Astrocyte of the hippocampus (primary cell): ENCODE results near the gene PRKCA.
A peak's percentile ranks its signal among the peaks of the same experiment; 100 is the strongest.

ENCODE experiments used
- DNase-seq: peaks from one replicate; pipeline ENCODE4 v3.0.0; 2011; ENCODE audit warnings: low read depth, low spot score

Gene PRKCA

DNA sequence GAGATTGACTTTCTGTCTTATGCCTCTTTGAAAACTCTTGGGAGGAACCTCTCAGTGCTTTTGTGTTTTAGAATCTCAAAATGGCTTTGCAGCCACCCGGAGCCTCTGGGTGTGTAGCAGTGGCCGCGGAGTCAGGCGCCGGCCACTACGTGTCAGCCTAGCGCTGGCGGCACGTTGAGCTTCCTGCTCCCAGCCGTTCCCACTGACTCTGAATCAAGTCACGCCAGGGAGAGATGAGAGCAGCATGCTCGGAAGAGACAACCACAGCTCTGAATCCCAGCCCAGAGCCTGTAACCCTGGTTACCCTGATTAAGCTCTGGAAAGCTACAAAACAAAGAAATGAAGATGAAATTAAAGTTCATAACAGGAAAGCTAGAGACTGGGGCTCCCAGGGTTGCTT lies 435.1 kb downstream of the PRKCA start:
- peak; percentile 69 for DNase-seq

DNA sequence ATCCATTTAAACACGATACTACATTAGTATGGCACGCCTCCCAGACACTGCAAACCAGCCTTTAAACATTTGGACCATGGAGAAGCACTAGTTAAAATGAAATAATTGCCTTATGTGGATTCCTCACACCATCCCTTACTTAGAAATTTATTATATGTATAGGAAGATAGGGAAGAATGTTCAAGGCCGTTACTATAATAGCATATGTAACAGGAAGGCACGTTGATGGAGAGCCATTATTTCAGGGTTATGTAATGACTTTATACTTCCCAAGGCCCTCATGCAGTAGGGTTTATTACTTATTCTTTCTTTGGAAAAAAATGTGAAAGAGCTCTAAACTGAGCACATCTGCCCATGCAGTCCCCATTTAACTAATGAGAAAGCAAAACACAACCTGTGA lies 435.9 kb downstream of the PRKCA start:
- DNase-seq, result no peak

DNA sequence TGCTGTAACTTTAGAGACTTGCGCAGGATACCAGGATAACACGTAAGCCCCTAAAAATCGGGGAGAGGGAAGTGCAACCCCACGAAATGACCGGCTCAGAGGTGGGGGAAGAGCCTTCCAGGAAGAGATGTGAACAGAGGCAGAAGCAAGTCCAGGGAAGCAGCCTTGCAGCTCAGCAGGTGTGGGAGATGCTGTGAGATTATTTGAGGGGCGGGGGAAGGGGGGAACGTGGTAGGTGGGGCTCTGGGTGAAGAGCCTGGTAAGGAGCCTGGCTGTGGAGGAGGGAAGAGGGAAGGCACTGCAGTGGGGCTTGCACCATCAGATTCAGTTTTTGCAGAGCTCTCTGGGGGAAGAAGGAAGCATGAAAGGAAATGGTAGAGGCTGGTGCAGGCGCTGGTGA lies 437.1 kb downstream of the PRKCA start:
- DNase-seq, result no peak

DNA sequence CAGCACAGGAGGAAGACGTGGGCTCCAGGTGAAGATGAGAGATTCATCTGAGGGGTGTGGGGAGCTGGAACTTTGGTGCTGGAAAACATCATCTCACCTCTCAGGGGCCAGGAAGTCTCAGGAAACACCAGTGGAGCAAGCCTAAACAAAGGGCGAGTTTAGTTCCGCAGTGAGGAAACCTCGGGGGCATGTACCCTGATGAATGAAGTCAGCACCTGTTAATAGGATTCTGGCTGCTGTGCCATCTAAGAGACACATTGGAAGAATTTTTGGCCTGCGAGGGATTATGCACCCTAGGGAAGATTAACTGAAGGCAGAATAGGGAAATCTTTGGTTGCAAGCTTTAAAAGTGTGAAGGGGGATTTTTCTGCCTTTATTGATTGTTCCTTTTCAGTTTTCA lies 437.8 kb downstream of the PRKCA start:
- no peak for DNase-seq

DNA sequence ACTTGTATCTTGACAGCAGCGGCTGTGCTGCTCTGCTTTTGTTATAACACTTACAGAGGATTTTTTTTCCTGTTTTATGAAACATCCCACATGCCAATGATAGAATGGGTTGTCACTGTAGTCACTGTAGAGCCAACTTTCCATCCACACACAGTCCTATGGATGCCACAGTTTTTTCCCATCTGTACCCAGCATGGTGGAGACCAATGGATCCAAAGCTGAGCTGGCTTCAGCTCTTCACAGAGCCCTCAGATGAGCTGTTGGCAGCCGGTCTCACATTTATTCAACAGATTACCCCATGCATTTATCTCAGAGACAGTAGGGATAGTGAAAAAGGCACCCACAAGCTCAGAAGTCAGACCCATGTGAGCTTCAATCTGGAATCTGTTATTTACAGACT lies 441.1 kb downstream of the PRKCA start:
- no peak for DNase-seq

DNA sequence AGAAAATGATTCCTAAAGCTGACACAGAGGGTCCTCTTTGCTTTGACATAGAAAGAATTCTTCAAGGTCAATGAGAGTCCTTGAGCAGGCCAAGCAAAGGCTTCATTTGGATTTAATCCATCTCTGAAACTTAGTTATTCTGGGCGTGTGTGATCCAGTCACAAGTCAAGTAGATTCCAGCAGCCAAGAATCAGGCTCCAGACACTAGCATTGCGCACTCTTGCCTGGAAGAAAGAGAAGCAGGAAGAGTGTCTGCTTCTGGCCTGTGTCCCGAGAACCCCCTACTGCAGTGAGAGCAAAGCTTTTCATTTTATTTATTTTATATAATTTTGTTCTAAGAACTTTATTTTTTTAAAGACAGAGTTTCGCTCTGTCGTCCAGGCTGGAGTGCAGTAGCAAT lies 444.3 kb downstream of the PRKCA start:
- DNase-seq, result no peak

DNA sequence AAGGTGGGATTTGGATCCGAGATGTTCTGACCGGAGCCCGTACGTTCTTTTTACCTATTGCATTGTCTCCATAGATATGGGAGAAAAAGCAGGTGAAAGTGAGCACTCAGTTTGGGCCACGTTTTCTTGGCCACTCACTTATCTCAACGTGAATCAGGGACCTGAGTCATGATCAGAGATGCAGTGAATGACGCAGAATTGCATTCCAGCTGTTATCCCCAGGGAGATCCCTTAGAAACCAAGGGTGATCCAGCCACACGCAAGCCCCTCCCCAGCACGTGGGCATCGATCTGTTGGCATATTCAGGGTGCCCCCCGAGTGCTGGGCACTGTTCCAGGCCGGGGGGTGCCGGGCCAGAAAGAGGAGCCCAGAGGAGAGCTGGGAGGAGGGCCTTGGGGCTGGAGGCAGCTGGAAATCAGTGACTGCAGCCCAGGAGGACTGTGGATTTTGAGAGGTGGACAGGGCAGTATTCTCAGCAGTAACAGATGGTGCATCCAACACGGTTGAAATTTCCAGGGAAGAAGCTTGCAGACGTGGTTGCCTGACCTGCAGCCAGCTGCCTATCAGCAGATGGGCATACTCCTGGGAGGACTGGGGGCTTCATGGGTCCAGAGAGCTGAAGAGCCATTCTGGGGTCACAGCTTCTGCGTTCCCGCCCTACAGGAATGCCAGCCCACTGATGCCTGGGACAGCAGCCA lies 445.3 kb downstream of the PRKCA start:
- DNase-seq, result peak; percentile 74

DNA sequence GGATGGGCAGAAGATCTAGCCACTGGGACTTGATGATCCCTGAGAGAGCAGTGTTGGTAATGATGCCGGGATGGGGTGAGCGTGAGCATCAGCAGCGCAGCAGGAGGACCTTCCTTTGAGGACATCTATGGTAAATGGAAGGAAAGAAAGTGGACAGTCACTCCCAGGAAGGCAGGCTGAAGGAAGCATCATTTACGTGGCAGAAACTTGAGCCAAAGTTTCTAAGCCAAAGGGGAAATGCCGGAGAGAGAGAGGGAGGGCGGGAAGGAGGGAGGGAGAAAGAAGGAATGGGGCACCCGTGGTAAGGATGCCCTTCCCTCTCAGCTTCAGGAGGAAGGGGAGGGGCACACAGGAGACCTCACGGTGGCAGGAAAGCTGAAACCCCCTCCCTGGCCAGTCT lies 446.2 kb downstream of the PRKCA start:
- DNase-seq, result no peak

DNA sequence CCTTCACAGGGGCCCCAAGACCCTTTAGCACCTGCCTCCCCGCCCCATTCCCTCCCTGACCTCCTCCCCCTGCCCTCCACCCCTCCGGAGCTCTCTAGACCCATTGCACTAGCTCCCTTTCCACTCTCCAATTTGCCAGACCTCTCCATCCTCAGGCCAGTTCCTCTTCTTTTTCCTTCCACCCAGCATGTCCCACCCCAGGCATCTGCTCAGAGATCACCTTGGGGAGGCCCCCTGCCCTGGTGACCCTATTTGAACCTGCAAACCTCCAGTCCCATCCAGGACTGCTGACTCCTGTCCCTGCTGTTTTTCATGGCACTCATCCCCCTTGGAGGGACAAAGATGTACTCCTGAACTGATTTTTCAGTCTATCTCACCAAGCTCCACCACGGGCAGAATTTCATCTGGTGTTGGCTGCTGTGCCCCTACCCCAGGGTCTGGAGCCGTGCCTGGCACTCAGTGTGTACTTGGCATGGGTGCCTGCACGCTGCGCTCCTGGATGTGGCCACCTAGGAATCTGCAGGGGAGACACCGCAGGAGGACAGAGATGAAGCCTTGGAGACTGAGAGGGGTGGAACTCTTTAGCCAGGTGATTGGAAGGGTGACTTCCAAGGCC lies 446.9 kb downstream of the PRKCA start:
- no peak for DNase-seq

DNA sequence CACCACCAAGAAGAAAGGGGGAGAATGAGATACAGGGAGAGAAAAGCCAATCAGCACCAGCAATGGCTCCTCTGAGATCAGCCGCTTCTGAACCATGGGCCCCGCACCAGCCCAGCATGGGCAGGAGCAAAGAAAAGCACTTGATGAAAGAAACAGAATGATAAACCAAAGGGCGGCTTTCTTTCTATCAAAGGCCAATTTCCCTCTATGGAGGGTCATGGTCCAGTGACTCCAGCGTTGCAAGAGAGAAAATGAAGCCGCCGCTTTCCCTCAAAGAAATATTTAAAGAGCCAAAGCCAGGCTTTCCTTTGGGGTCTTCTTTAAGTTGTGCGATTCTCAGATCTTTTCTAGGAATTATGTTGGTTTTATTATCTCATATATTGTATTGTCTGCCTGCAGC lies 447.7 kb downstream of the PRKCA start:
- DNase-seq, result no peak

DNA sequence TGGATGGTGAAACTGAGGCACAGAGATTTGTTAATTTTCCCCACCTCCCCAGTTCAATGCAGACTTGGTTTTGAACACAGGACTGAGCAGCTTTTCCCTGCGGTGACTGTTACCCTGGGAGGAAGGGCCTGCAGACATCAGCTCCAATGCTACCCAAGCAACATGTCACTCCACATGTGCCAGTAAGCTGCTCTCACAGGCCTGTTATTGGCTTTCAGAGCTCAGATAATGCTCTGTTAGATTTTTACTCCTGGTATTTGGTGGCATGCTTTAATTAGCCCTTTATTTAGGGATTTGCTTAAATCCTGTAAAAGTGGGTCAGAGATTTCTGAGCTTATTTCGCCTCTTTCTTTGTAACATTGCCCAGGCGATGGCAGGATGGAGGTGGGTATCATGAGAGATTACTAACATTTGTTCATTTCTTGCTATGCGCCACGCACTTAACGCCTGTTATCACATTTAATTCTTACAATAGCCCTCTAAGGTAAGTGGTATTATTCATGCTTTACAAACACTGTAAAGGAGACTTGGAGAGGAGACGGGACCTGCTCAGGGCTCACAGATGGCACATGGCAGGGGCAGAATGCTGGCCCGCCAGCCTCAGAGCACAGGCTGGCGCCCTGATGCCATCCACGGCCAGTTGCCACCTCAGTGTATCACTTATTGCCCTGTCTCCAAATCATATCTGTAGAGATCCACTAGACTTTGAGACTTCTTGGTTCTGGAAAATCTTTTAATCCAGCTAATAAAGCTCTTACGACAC lies 448.5 kb downstream of the PRKCA start:
- DNase-seq, result no peak

DNA sequence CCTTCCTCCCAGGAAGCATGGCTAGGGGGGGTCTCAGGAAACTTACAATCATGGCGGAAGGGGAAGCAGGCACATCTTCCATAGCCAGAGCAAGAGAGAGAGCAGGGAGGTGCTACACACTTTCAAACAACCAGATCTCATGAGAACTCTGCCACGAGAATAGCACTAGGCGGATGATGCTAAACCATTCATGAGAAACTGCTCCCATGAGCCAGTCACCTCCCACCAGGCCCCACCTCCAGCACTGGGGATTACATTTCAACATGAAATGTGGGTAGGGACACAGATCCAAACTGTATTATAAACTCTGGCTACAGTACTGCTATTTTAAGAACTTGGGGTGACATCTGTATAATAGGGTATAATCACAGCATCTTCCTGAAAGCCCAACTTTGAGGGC lies 449.4 kb downstream of the PRKCA start:
- no peak for DNase-seq

DNA sequence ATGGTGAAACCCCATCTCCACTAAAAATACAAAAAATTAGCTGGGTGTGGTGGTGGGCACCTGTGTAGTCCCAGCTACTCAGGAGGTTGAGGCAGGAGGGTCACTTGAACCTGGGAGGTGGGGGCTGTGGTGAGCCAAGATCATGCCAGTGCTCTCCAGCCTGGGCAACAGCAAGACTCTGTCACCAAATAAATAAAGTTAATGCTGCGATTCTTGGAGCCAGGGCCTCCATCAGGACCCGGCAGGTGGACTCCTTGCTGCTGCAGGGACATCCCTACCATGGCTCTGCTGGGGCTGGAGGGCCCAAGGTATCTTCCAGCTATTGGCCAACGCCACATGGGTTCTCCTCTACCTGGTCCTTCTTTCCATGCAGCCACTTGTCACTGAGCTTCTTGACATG lies 450.0 kb downstream of the PRKCA start:
- no peak for DNase-seq

DNA sequence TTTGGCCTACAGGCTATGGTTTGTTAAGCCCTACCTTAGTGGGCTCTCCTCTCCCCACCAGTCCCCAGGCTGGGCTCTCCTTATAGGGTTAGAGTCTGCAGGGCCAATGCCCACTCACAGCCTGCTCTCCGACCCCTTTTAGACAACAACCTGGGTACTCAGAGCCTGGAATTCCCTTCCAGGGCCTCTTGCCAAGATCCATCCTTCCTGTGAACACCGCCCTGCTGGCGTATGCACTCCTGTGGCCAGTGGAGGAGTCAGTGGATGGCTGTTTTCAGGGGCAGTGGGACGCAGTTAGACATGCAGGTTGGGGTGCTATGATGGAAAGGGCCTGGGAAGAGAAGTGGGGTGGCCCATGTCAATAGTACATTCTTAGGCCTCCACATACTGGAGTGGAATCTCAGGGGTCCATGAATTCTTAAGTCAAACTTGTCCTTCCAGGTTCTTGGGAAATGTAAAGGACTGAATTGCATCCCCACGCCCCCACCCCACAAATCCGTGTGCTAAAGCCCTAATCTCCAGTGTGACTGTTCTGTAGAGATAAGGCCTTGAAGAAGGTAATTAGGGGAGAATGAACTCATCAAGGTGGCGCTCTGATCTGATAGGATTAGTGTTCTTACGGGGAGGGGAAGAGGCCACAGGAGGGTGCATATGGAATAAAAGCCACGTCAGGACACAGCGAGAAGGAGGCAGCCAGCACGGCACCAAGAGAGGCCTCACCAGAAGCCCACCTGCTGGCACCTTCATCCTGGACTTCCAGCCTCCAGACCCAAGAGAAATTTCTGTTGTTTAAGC lies 450.9 kb downstream of the PRKCA start:
- DNase-seq, result no peak

DNA sequence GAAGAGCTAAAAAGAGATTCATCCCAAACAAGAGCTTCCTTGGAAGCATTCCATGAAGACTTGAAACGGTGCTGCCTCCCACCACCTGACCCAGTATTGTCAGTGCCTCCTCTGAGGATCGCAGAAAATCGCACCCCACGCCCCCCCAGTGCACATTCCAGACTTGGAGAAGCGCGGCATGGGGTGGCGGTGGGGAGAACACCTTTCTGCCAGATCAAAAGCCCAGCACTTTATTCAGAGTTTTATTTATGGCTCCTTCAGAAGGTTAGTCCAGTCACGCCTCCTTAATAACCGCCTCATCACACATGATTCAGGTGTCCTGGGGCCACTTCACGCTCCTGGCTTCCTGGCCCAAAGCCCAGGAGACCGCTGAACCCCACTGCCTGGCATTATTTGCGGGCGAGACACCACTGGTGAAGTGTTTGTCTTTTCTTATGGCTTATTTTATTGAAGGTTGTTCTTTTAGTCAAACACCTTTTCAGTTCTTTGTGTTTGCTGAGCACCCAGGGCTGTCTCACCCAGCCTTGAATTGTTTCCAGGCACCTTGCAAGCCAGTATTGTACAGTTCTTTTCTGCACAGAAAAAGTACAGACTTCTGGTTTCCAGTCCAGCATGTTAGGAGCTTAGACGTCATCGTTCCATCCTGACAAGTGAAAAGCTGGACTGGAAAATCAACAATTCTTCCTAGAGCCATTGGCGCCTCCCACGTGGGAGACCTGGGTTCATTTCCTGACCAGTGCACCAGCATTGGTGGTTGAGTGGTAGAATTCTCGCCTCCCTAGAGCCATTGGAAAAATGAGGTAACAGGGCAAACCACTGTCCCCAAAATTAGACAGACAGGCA lies 452.9 kb downstream of the PRKCA start:
- DNase-seq, result no peak

DNA sequence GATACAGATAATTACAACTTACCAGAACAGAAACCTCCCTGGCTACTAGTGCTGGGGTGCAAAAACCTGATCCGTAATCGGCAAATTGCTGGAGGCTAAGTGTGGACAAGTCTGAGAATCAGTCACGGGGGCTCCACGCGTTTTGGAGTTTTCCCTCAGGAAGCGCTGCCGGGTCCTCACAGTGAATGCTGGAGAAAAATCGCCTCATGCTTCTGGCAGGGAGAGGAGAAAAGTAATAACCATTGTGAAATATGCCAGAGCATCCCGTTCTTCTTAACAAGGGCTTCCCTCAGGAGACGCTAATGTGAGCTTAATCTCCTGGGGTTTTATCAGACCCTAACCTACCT lies 453.5 kb downstream of the PRKCA start:
- DNase-seq, result no peak

DNA sequence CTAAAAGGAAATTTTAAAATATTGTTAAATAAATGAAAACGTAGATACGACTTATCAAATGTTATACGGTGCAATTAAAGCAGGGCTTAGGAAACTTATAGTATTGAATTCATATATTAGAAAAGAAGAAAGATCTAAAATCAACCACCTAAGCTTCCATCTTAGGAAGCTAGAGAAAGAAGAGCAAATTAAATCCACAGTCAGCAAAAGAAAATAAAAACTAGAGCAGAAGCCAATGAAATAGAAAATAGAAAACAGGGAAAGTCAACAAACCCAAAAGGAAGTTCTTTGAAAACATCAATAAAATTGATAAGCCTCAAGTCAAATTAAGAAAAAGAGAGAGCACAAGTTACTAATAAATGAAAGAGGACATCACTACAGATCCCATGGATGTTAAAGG lies 457.9 kb downstream of the PRKCA start:
- no peak for DNase-seq

DNA sequence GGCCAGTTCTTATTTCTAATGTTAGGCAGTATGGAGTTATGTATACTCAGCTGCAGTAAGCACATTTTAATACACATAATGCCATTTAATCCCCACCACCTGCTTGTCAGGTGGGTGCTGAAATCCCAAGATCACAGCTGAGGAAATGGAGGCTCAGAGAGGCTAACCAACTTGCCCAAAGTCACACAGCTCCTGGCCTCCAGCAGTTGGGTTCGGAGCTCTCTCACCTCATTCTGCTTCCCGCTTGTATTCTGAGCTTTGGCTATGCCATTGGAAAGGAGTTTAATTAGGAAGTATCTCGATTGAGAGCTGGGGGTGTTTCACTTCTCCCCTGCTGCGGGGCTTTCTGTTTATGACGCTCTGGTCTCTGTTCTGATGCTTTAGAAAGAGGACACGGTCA lies 459.9 kb downstream of the PRKCA start:
- DNase-seq, result no peak

DNA sequence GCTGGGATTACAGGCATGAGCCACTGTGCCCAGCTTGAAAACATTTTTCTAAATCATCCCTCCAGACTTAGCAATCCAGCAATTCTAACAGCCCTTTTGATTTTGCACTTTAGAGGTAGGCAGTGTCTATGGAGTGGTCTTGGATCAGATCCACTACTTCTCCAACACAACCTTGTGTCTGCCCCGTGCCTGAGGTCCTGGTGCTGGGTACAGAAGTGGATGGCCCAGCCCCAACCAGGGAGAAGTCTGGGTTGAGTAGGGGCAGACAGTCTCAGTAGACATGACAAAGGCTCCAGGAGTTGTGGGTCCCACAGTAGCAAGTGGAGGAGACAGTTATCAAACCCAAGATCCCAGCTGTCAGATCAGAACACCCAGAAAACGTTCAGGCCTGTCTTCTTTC lies 460.6 kb downstream of the PRKCA start:
- no peak for DNase-seq

DNA sequence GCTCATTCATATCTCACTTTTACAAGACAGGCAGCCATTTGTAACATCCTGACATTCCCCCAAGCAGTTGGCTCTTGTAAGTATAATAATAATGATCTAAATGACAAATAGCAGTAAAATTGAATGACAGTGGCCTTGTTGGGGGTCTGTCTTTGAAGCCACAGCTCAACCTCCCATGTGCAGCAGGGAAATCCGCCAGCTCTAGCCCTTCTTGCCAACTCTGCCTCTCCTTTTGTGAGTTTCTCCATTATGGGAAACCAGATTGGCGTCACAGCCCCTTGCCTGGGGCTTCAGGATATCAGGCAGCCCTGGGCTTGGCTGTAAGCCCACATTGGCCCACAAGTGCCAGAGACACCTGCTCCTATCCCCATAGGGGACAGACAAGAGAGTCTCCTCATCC lies 462.1 kb downstream of the PRKCA start:
- peak; percentile 21 for DNase-seq

DNA sequence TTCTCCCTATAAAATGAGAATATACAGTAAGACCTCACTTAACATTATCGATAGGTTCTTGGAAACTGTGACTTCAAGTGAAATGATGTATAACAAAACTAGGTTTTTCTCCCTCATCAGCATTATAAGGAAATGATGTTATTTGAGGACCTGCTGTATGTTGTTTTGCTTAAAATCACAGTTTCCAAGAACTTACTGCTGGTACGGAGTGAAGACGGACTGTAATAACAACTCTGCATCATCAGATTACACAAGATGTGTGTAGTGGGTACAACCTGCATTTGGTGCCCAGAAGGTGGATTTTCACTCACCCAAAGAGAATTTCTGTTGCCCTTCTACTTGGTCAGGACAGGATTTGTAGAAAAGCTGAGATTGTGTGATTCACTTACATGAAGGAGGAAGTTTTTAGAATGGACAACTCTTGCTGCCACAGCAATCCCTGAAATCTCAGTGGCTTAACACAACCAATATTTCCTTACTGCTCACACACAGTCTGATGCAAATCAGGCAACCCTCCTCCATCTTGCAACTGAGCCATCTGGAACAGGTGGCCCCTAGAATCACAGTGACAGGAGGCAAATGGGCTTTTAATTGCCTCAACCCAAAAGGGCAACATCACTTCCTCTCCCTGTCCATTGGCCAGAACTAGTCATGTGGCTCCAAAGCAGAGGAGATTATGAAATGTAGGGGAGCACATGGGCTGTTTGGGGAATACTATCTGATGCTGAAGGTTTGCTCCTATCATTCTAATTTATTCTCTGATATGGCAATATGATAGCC lies 464.9 kb downstream of the PRKCA start:
- DNase-seq, result no peak
